GM12878 (cell line): ENCODE results near the gene USF1. TPM values are rescaled to one million over a fixed set of nuclear protein-coding genes. Genes with fewer than 3 reads are reported as not detected.
A peak's percentile ranks its signal among the peaks of the same experiment; 100 is the strongest.

ENCODE experiments used
- ATAC-seq: fragments of 200-7000 bp; cut with Tn5 transposase; 3 replicates; pipeline ENCODE4 v1.9.1; 2020; ENCODE audit warnings: mild to moderate bottlenecking, moderate library complexity
- BruUV-seq: library from RNA; stranded (reverse); fragments of 400-500 nt; replicated peaks from 2 replicates; lab custom pipeline; 2021; lab: Mats Ljungman, UMichigan
- CTCF ChIA-PET: fragments of 300-600 bp; sonication (Branson Sonifier 250); formaldehyde crosslinking; extraction: SDS; loops from one replicate; lab custom pipeline; 2021; ENCODE audit warnings: inconsistent platforms; lab: Yijun Ruan, JAX
- POLR2A ChIA-PET: fragments of 350-600 bp; formaldehyde crosslinking; extraction: SDS; loops from one replicate; lab custom pipeline; 2021; ENCODE audit warnings: inconsistent platforms; lab: Charles Lee
- RAD21 ChIA-PET: fragments of 300-600 bp; sonication (Branson Sonifier 250); formaldehyde crosslinking; loops from one replicate; lab custom pipeline; 2023; ENCODE audit warnings: antibody characterized with exemption; ENCODE audit not compliant: unreplicated experiment; lab: Charles Lee
- SMC1A ChIA-PET: fragments of 300-600 bp; sonication (Branson Sonifier 250); formaldehyde crosslinking; loops from one replicate; lab custom pipeline; 2023; ENCODE audit not compliant: unreplicated experiment, uncharacterized antibody; lab: Charles Lee
- DNase-seq: peaks from one replicate; pipeline ENCODE4 v3.0.0-alpha.2; 2011; ENCODE audit warnings: low read depth, low spot score
- FAIRE-seq: peaks from 3 replicates; lab custom pipeline; 2011; peaks lifted over from hg19 to GRCh38; lab: Jason Lieb, UNC
- H2AFZ ChIP-seq: 2 replicates; pipeline ENCODE4 v1.6.0; 2011; ENCODE audit warnings: low read depth, low read length, control low read depth; ENCODE audit not compliant: control insufficient read depth
- H3K27ac ChIP-seq: 2 replicates; pipeline ENCODE4 v1.5.1; 2011; ENCODE audit warnings: control low read depth; ENCODE audit not compliant: control insufficient read depth, insufficient read depth
- H3K27me3 ChIP-seq, 2 experiments: replicated peaks in 1 of 2; 2 replicates each; pipeline versions ENCODE4 v1.6.0 to v1.6.1; 2011; ENCODE audit warnings: low read length in 1 of 2; ENCODE audit not compliant: control insufficient read depth in 2 of 2, insufficient read depth in 2 of 2
- H3K36me3 ChIP-seq, 2 experiments: 2 replicates each; pipeline ENCODE4 v1.5.1; 2011; ENCODE audit warnings: low read length in 1 of 2; ENCODE audit not compliant: control insufficient read depth in 2 of 2, insufficient read depth in 2 of 2
- H3K4me1 ChIP-seq: 2 replicates; pipeline ENCODE4 v1.6.1; 2011; ENCODE audit warnings: mild to moderate bottlenecking, low read length, moderate library complexity, mixed read lengths; ENCODE audit not compliant: control insufficient read depth, insufficient read depth
- H3K4me2 ChIP-seq: 2 replicates; pipeline ENCODE4 v1.6.0; 2011; ENCODE audit warnings: control low read depth; ENCODE audit not compliant: control insufficient read depth, insufficient read depth
- H3K4me3 ChIP-seq: fragments of 200-600 bp; sonication (generic); 2 replicates; pipeline ENCODE4 v1.5.1; 2016
- H3K79me2 ChIP-seq: 2 replicates; pipeline ENCODE4 v1.6.0; 2011; ENCODE audit warnings: low read length; ENCODE audit not compliant: control insufficient read depth, insufficient read depth
- H3K9ac ChIP-seq: 2 replicates; pipeline ENCODE4 v1.8.0; 2011; ENCODE audit warnings: low read length, control low read depth, mixed read lengths; ENCODE audit not compliant: control insufficient read depth, insufficient read depth
- H3K9me3 ChIP-seq: replicated peaks from 3 replicates; pipeline ENCODE4 v1.5.1; 2011; ENCODE audit warnings: mild to moderate bottlenecking, low read length; ENCODE audit not compliant: control insufficient read depth, insufficient read depth
- H4K20me1 ChIP-seq: 2 replicates; pipeline ENCODE4 v1.6.0; 2011; ENCODE audit not compliant: control insufficient read depth, insufficient read depth
- CUX1 ChIP-seq: IDR thresholded peaks from 2 replicates; pipeline ENCODE4 v1.6.1; 2012; ENCODE audit warnings: improper control_type of control experiment, low read depth, low read length; ENCODE audit not compliant: insufficient replicate concordance
- ELK1 ChIP-seq: IDR thresholded peaks from 2 replicates; pipeline ENCODE4 v1.6.1; 2012; ENCODE audit warnings: low read depth, low read length, improper control_type of control experiment
- ESRRA ChIP-seq: IDR thresholded peaks from 2 replicates; pipeline ENCODE4 v1.6.1; 2012; ENCODE audit warnings: mild to moderate bottlenecking, low read length, improper control_type of control experiment
- HDAC6 ChIP-seq: fragments of 200-600 bp; sonication (generic); IDR thresholded peaks from one replicate; pipeline ENCODE4 v1.8.0; 2017; ENCODE audit warnings: antibody characterized with exemption; ENCODE audit not compliant: unreplicated experiment
- JUNB ChIP-seq: IDR thresholded peaks from 2 replicates; pipeline ENCODE4 v1.6.1; 2016; ENCODE audit warnings: antibody characterized with exemption, mild to moderate bottlenecking
- RAD51 ChIP-seq: fragments of 450-650 bp; IDR thresholded peaks from 2 replicates; pipeline ENCODE4 v1.6.1; 2016; ENCODE audit warnings: moderate library complexity, mild to moderate bottlenecking, inconsistent platforms
- TARDBP ChIP-seq: IDR thresholded peaks from 2 replicates; pipeline ENCODE4 v1.6.1; 2016; ENCODE audit warnings: borderline replicate concordance
- YY1 ChIP-seq: IDR thresholded peaks from 2 replicates; pipeline ENCODE4 v1.6.1; 2011; ENCODE audit warnings: low read depth, mild to moderate bottlenecking, low read length
- ZNF592 ChIP-seq: fragments of 450-650 bp; IDR thresholded peaks from 2 replicates; pipeline ENCODE4 v1.6.1; 2017; ENCODE audit warnings: mild to moderate bottlenecking, moderate library complexity
- ZNF622 ChIP-seq: fragments of 450-650 bp; IDR thresholded peaks from 2 replicates; pipeline ENCODE4 v1.6.1; 2017; ENCODE audit warnings: mild to moderate bottlenecking, inconsistent platforms
- WGBS: methylation state at CpG from one replicate; pipeline ENCODE4 v1.1.6; 2016; ENCODE audit warnings: low lambda C conversion rate; ENCODE audit not compliant: insufficient replicate concordance, insufficient coverage; ENCODE audit errors: missing lambda C conversion rate; 5-methylcytosine and 5-hydroxymethylcytosine counted together
- in situ Hi-C: fragments of 300-500 bp; cut with MboI; formaldehyde crosslinking; loops from 9 replicates; pipeline ENCODE4 v1.14.3; 2018; ENCODE audit warnings: mixed read lengths
- intact Hi-C: fragments of 100-400 bp; cut with micrococcal nuclease; formaldehyde crosslinking; loops from one replicate; pipeline ENCODE4 v1.14.2; 2022; ENCODE audit not compliant: unreplicated experiment
- polyA plus RNA-seq, 11 experiments: library from polyadenylated mRNA; depleted of rRNA in 4 of 11; unstranded in 6 of 11; stranded (reverse) in 5 of 11; fragments of >200 nt; fragmentation: Nextera tagmentation in 4 of 11; fragmentation: Illumina TruSeq in 1 of 11; extraction: Ambion mirVana in 4 of 11; extraction: Trizol in 1 of 11; gene quantifications; 1 replicate in 1 of 11; 2 replicates in 10 of 11; pipeline versions ENCODE4 v1.2.1 to v1.2.3, GENCODE V29; 2011 to 2016; ENCODE audit warnings: inconsistent platforms in 2 of 11, missing spikeins in 2 of 11, low read depth in 1 of 11
- total RNA-seq, 4 experiments: library from RNA; depleted of rRNA in 3 of 4; stranded (reverse); fragments of >200 nt in 3 of 4; fragmentation: Illumina TruSeq in 1 of 4; extraction: Trizol in 1 of 4; gene quantifications; 2 replicates each; pipeline versions ENCODE4 v1.2.1 to v1.2.3, GENCODE V29; 2013 to 2021

The USF1 gene
- total and polyA plus RNA-seq, 10 of the 15 experiments (the other 5 are each of a cell fraction or from before 2014, with no cell fraction given): 9.4 to 92.1 (median 53.5) TPM

DNA sequence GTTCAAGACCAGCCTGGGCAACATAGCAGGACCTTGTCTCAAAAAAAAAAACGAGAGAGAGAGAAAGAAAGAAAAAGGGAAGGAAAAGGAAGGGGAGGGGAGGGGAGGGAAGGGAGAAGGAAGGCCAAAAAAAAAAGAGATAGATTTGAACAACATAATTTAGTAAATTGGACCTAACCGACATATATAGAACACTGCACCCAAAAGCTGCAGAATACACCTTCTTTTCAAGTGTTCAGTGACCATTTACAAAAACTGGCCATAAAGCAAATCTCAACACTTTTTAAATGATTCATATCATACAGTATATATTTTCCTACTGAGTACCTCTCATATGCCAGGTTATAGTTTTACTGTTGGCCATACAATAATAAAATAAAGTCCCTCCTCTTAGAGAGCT lies 13.9 kb downstream of the USF1 start:
- no peak overlapping the region for H3K4me3 ChIP-seq
- H3K36me3 ChIP-seq: no peaks in the 10 kb centered on the region
- intact Hi-C loops (no loop called here), in situ Hi-C loops (no loop called here)
- H3K27ac ChIP-seq: no peak overlapping the region
- H3K9ac ChIP-seq: no peak overlapping the region
- no peaks in the 10 kb centered on the region for H3K79me2 ChIP-seq
- TF ChIP-seq ZNF592 (no peak), HDAC6 (no peak), ELK1 (no peak), ESRRA (no peak), ZNF622 (no peak), RAD51 (no peak), CUX1 (no peak), JUNB (no peak), TARDBP (no peak), YY1 (no peak)
- H3K27me3 ChIP-seq: no peaks in the 10 kb centered on the region
- BruUV-seq: no TSS peak
- ChIA-PET CTCF (interaction anchor here (1.0 to 4.5 kb wide), 4 partner anchors 10 to 34 kb away, joined by 3 to 21 read pairs (median 5); no protein-coding TSS in a partner anchor), RAD21 (interaction anchor here (1.4 kb wide), 1 partner anchor 11 kb away, joined by 4 read pairs; the partner anchor contains the start of gene F11R), SMC1A (interaction anchor here (0.9 to 2.2 kb wide), 4 partner anchors 8 to 18 kb away, joined by 3 to 8 read pairs (median 4); partner anchors contain the start of gene F11R), POLR2A (interaction anchor here (0.5 to 2.0 kb wide), 6 partner anchors 9 to 28 kb away, joined by 3 to 8 read pairs (median 6); partner anchors contain the start of gene F11R)
- no peak overlapping the region for H2AFZ ChIP-seq
- no peak overlapping the region for H3K4me2 ChIP-seq
- H4K20me1 ChIP-seq: no peaks in the 10 kb centered on the region
- H3K9me3 ChIP-seq: peaks cover 10% of the 10 kb centered on the region; the same call in 2 of the 3 replicates
- no peaks in the 10 kb centered on the region for H3K4me1 ChIP-seq
- ATAC-seq (no peak), DNase-seq (no peak), FAIRE-seq (peak; percentile 35)
- WGBS: 47% methylated on average over 2 of the region's 2 CpGs
